ENCODE data around the gene CXCR6. TPM values are rescaled to one million over a fixed set of nuclear protein-coding genes. Genes with fewer than 3 reads are reported as not detected.

CXCR6 gene
- polyA plus RNA-seq, 1 donor from 2014 or later = not detected

DNA sequence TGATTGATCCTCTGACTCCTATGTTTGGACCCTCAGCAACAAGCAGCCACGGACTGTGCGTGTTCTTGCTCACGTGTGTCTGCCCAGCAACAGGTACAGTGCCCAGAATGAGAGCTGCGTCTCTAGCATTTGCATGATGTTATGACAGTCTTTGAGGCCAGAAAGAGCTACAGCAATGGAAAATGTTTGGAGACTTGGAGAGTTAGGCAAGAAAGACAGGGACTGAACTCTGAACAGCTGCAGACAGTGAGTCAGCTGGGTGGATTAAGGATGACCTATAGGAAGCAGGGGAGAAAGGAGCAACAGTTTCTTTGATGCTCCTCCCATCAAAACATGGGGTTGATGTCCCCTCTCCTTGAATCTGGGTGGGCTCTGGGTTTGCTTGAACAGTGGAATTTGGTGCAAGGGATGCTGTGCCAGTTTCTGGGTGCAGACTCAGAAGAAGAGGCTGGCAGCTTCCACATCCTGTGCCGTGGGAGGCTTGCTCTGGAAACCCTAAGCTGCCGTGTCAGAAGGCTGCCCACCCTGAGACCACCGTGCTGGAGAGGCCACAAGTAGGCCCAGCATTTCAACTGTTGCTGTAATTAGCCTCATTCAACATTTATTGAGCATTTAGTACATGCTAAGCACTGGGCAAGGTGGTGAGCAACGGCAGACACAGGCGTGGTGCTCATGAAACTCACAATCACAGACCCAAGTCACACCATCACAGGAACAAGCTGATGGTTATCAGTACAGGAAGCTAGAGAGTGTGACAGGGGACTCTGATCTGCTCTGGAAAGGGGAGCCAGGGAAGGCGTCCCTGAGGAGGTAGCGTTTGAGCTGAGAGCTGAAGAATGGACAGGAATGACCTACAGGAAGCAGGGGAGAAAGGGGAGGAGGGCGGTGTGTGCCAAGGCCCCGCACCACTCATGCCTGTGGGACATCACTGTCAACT lies 35.2 kb upstream of the CXCR6 start:
- H4K20me1 ChIP-seq (ENCODE audit: insufficient read depth) = no peaks in the 10 kb centered on the region
- TF ChIP-seq EP300 (conservative IDR thresholded peaks at IDR 0.05; ENCODE audit: poor library complexity, severe bottlenecking) = no peak
- TF ChIP-seq POLR2AphosphoS5 (IDR thresholded peaks at IDR 0.05) = no peak
- no peak for TF ChIP-seq MXI1 (conservative IDR thresholded peaks at IDR 0.05; ENCODE audit: poor library complexity, severe bottlenecking)
- TF ChIP-seq SMC3 (conservative IDR thresholded peaks at IDR 0.05; ENCODE audit: poor library complexity) = no peak
- no peak for TF ChIP-seq EZH2 (IDR thresholded peaks at IDR 0.05; ENCODE audit: borderline replicate concordance, insufficient read depth, low read length, poor library complexity, severe bottlenecking)
- no peak overlapping the region for H2AFZ ChIP-seq (ENCODE audit: low read depth, low read length)
- no peaks in the 10 kb centered on the region for H3K79me2 ChIP-seq (replicated peaks; ENCODE audit: insufficient read depth, low read length)
- no peaks in the 10 kb centered on the region for H3K9me2 ChIP-seq (ENCODE audit: insufficient read depth, low read length)
- no peaks in the 10 kb centered on the region for H3K27me3 ChIP-seq (ENCODE audit: insufficient read depth, low read depth, low read length)
- H3F3A ChIP-seq (ENCODE audit: insufficient read depth, low read length, poor library complexity, severe bottlenecking) = no peaks in the 10 kb centered on the region
- H3K36me3 ChIP-seq (ENCODE audit: insufficient read depth, low read length) = no peaks in the 10 kb centered on the region
- H3K9ac ChIP-seq (ENCODE audit: low read length) = no peak overlapping the region
- no peak overlapping the region for H3K27ac ChIP-seq (ENCODE audit: low read length)
- no peak overlapping the region for H3K4me2 ChIP-seq (ENCODE audit: low read length)
- no peak overlapping the region for H3K4me3 ChIP-seq (ENCODE audit: low read length)
- H3K9me3 ChIP-seq (ENCODE audit: low read length) = no peaks in the 10 kb centered on the region

DNA sequence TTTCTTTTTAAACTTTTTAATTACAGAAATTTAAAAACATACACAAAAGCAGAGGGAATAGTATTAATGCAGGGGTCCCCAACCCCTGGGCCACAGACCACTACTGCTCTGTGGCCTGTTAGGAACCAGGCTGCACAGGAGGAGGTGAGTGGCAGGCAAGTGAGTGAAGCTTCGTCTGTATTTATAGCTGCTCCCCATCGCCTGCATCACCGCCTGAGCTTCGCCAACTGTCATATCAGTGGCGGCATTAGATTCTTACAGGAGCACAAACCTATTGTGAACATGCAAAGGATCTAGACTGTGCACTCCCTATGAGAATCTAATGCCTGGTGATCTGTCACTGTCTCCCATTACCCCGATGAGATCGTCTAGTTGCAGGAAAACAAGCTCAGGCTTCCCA lies 34.5 kb upstream of the CXCR6 start:
- Histone ChIP-seq H3K27ac (ENCODE audit: low read length) (no peak overlapping the region), H2AFZ (ENCODE audit: low read depth, low read length) (no peak overlapping the region), H3K9me3 (ENCODE audit: low read length) (no peaks in the 10 kb centered on the region), H3K36me3 (ENCODE audit: insufficient read depth, low read length) (no peaks in the 10 kb centered on the region), H3F3A (ENCODE audit: insufficient read depth, low read length, poor library complexity, severe bottlenecking) (no peaks in the 10 kb centered on the region), H3K27me3 (ENCODE audit: insufficient read depth, low read depth, low read length) (no peaks in the 10 kb centered on the region), H4K20me1 (ENCODE audit: insufficient read depth) (no peaks in the 10 kb centered on the region), H3K9ac (ENCODE audit: low read length) (no peak overlapping the region), H3K79me2 (replicated peaks; ENCODE audit: insufficient read depth, low read length) (no peaks in the 10 kb centered on the region), H3K4me2 (ENCODE audit: low read length) (no peak overlapping the region), H3K9me2 (ENCODE audit: insufficient read depth, low read length) (no peaks in the 10 kb centered on the region), H3K4me3 (ENCODE audit: low read length) (no peak overlapping the region)
- TF ChIP-seq, protein P1, sequence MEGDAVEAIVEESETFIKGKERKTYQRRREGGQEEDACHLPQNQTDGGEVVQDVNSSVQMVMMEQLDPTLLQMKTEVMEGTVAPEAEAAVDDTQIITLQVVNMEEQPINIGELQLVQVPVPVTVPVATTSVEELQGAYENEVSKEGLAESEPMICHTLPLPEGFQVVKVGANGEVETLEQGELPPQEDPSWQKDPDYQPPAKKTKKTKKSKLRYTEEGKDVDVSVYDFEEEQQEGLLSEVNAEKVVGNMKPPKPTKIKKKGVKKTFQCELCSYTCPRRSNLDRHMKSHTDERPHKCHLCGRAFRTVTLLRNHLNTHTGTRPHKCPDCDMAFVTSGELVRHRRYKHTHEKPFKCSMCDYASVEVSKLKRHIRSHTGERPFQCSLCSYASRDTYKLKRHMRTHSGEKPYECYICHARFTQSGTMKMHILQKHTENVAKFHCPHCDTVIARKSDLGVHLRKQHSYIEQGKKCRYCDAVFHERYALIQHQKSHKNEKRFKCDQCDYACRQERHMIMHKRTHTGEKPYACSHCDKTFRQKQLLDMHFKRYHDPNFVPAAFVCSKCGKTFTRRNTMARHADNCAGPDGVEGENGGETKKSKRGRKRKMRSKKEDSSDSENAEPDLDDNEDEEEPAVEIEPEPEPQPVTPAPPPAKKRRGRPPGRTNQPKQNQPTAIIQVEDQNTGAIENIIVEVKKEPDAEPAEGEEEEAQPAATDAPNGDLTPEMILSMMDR (IDR thresholded peaks at IDR 0.05; ENCODE audit: poor library complexity, severe bottlenecking) = no peak
- TF ChIP-seq EZH2 (IDR thresholded peaks at IDR 0.05; ENCODE audit: borderline replicate concordance, insufficient read depth, low read length, poor library complexity, severe bottlenecking) = no peak
- no peak for TF ChIP-seq SMC3 (conservative IDR thresholded peaks at IDR 0.05; ENCODE audit: poor library complexity)
- TF ChIP-seq POLR2AphosphoS5 (IDR thresholded peaks at IDR 0.05) = no peak
- TF ChIP-seq RAD21 (conservative IDR thresholded peaks at IDR 0.05) = no peak
- TF ChIP-seq MXI1 (conservative IDR thresholded peaks at IDR 0.05; ENCODE audit: poor library complexity, severe bottlenecking) = no peak
- no peak for TF ChIP-seq TAF1 (IDR thresholded peaks at IDR 0.05; ENCODE audit: low read depth)
- no peak for TF ChIP-seq EP300 (conservative IDR thresholded peaks at IDR 0.05; ENCODE audit: poor library complexity, severe bottlenecking)
- TF ChIP-seq, protein P2, sequence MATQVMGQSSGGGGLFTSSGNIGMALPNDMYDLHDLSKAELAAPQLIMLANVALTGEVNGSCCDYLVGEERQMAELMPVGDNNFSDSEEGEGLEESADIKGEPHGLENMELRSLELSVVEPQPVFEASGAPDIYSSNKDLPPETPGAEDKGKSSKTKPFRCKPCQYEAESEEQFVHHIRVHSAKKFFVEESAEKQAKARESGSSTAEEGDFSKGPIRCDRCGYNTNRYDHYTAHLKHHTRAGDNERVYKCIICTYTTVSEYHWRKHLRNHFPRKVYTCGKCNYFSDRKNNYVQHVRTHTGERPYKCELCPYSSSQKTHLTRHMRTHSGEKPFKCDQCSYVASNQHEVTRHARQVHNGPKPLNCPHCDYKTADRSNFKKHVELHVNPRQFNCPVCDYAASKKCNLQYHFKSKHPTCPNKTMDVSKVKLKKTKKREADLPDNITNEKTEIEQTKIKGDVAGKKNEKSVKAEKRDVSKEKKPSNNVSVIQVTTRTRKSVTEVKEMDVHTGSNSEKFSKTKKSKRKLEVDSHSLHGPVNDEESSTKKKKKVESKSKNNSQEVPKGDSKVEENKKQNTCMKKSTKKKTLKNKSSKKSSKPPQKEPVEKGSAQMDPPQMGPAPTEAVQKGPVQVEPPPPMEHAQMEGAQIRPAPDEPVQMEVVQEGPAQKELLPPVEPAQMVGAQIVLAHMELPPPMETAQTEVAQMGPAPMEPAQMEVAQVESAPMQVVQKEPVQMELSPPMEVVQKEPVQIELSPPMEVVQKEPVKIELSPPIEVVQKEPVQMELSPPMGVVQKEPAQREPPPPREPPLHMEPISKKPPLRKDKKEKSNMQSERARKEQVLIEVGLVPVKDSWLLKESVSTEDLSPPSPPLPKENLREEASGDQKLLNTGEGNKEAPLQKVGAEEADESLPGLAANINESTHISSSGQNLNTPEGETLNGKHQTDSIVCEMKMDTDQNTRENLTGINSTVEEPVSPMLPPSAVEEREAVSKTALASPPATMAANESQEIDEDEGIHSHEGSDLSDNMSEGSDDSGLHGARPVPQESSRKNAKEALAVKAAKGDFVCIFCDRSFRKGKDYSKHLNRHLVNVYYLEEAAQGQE (IDR thresholded peaks at IDR 0.05; ENCODE audit: borderline replicate concordance) = no peak

Data from neural cell (in vitro differentiated cells).